ENCODE results near the gene ZNF385C. TPM values are rescaled to one million over a fixed set of nuclear protein-coding genes. Genes with fewer than 3 reads are reported as not detected.

Gene ZNF385C
- total RNA-seq, 1 experiment from 2014 or later = 4.0 TPM

DNA sequence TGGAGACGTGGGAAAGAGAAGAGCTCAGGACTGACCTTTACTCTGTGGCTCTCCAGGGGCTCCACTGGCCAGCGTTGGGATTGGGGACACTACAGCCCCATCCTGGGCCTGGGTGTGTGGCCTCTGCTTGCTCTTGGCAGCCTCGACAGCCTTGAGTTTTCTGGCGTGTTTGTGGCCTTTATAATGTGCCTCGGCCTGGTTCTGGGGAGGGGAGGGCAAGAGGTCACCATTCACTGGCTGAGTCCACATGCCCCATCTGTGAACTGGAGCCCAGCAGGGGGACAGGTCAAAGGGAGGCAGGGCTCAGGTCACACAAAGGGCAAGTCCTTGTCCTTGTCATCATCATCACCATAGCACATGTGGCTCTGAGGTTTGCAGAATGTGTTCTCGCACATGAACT is 66.7 kb downstream of the ZNF385C start:
- CTCF ChIA-PET = no interaction called here
- no TSS peak for BruUV-seq (replicated peaks)

GRCh38 chr17:42028791-42029127 is 69.5 kb downstream of the ZNF385C start:
- intact Hi-C loops (cut with micrococcal nuclease; ENCODE audit: unreplicated experiment) = no loop called here
- Mint-ChIP-seq H3K36me3 (ENCODE audit: insufficient read depth, unreplicated experiment) (peaks cover 31% of the 10 kb centered on the region), H3K27me3 (ENCODE audit: unreplicated experiment) (no peaks in the 10 kb centered on the region), H3K4me1 (ENCODE audit: low read depth, unreplicated experiment) (peaks cover 30% of the 10 kb centered on the region), H3K9me3 (ENCODE audit: low read depth, unreplicated experiment) (no peaks in the 10 kb centered on the region), H3K4me3 (ENCODE audit: low read depth, unreplicated experiment) (no peak overlapping the region), H3K27ac (ENCODE audit: unreplicated experiment) (peak overlapping the region; percentile 56)
- BruUV-seq (replicated peaks) = no TSS peak
- no peak for DNase-seq
- TF ChIP-seq, protein P1, sequence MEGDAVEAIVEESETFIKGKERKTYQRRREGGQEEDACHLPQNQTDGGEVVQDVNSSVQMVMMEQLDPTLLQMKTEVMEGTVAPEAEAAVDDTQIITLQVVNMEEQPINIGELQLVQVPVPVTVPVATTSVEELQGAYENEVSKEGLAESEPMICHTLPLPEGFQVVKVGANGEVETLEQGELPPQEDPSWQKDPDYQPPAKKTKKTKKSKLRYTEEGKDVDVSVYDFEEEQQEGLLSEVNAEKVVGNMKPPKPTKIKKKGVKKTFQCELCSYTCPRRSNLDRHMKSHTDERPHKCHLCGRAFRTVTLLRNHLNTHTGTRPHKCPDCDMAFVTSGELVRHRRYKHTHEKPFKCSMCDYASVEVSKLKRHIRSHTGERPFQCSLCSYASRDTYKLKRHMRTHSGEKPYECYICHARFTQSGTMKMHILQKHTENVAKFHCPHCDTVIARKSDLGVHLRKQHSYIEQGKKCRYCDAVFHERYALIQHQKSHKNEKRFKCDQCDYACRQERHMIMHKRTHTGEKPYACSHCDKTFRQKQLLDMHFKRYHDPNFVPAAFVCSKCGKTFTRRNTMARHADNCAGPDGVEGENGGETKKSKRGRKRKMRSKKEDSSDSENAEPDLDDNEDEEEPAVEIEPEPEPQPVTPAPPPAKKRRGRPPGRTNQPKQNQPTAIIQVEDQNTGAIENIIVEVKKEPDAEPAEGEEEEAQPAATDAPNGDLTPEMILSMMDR (IDR thresholded peaks at IDR 0.05; ENCODE audit: unreplicated experiment) = no peak
- CTCF ChIA-PET = interaction anchor here (0.7 to 1.0 kb wide), 3 partner anchors 55 to 67 kb away, joined by 3 read pairs; partner anchors contain the start of gene CNP

More for the DNA sequence above, 66.7 kb downstream of the ZNF385C start:
- Mint-ChIP-seq H3K9me3 (ENCODE audit: low read depth, unreplicated experiment) (no peaks in the 10 kb centered on the region), H3K27ac (ENCODE audit: unreplicated experiment) (no peak overlapping the region), H3K36me3 (ENCODE audit: insufficient read depth, unreplicated experiment) (peaks cover 4% of the 10 kb centered on the region), H3K27me3 (ENCODE audit: unreplicated experiment) (no peaks in the 10 kb centered on the region), H3K4me1 (ENCODE audit: low read depth, unreplicated experiment) (peaks cover 2% of the 10 kb centered on the region), H3K4me3 (ENCODE audit: low read depth, unreplicated experiment) (no peak overlapping the region)
- intact Hi-C loops (cut with micrococcal nuclease; ENCODE audit: unreplicated experiment) = no loop called here
- no peak for DNase-seq
- TF ChIP-seq, protein P1 (IDR thresholded peaks at IDR 0.05; ENCODE audit: unreplicated experiment) = no peak

- no peaks in the 10 kb centered on the region for H3K27me3 Mint-ChIP-seq (ENCODE audit: unreplicated experiment)
- TF ChIP-seq, protein P1 (IDR thresholded peaks at IDR 0.05; ENCODE audit: unreplicated experiment) = peak; percentile 40
- H3K4me3 Mint-ChIP-seq (ENCODE audit: low read depth, unreplicated experiment) = no peak overlapping the region
- no peaks in the 10 kb centered on the region for H3K9me3 Mint-ChIP-seq (ENCODE audit: low read depth, unreplicated experiment)
- intact Hi-C loops (cut with micrococcal nuclease; ENCODE audit: unreplicated experiment) = no loop called here
- BruUV-seq (replicated peaks) = no TSS peak
- DNase-seq = peak; percentile 41
- peaks cover 36% of the 10 kb centered on the region for H3K4me1 Mint-ChIP-seq (ENCODE audit: low read depth, unreplicated experiment)
- H3K36me3 Mint-ChIP-seq (ENCODE audit: insufficient read depth, unreplicated experiment) = peaks cover 35% of the 10 kb centered on the region
- CTCF ChIA-PET = interaction anchor here (0.7 to 1.0 kb wide), 3 partner anchors 56 to 66 kb away, joined by 3 read pairs; partner anchors contain the start of gene CNP
- H3K27ac Mint-ChIP-seq (ENCODE audit: unreplicated experiment) = peak overlapping the region; percentile 56
Observed at GRCh38 chr17:42027961-42028790, 70.1 kb downstream of the ZNF385C start.

DNA sequence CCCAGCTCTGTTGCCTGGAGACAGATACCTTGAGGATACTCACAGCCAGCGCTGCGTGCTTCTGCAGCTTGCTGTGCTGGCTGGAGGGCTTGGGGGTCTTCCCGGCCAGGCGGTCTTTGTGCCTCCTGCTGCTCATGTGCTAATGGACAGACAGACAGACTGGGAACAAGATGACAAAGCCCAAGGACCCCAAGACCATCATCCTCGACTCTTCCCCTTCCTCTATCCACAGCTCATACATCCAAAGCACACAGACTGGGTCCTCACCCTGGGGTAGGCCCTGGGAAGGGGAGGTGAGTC is 70.7 kb downstream of the ZNF385C start:
- peaks cover 37% of the 10 kb centered on the region for H3K4me1 Mint-ChIP-seq (ENCODE audit: low read depth, unreplicated experiment)
- no TSS peak for BruUV-seq (replicated peaks)
- H3K27me3 Mint-ChIP-seq (ENCODE audit: unreplicated experiment) = no peaks in the 10 kb centered on the region
- H3K9me3 Mint-ChIP-seq (ENCODE audit: low read depth, unreplicated experiment) = no peaks in the 10 kb centered on the region
- no peak overlapping the region for H3K27ac Mint-ChIP-seq (ENCODE audit: unreplicated experiment)
- DNase-seq = no peak
- CTCF ChIA-PET = no interaction called here
- H3K36me3 Mint-ChIP-seq (ENCODE audit: insufficient read depth, unreplicated experiment) = peaks cover 35% of the 10 kb centered on the region
- intact Hi-C loops (cut with micrococcal nuclease; ENCODE audit: unreplicated experiment) = no loop called here
- TF ChIP-seq, protein P1 (IDR thresholded peaks at IDR 0.05; ENCODE audit: unreplicated experiment) = no peak
- no peak overlapping the region for H3K4me3 Mint-ChIP-seq (ENCODE audit: low read depth, unreplicated experiment)
